GM10248 (cell line): ENCODE data around the gene TMED4.

Source experiments
- CTCF ChIA-PET: fragments of 300-600 bp; sonication (Branson Sonifier 250); formaldehyde crosslinking; extraction: SDS; loops from one replicate; lab custom pipeline; 2021; ENCODE audit warnings: antibody characterized with exemption; lab: Yijun Ruan, JAX
- POLR2A ChIA-PET: fragments of 350-650 bp; sonication (Branson Sonifier 250); formaldehyde crosslinking; extraction: SDS; loops from one replicate; lab custom pipeline; 2020; ENCODE audit warnings: antibody characterized with exemption; lab: Yijun Ruan, JAX
- DNase-seq: peaks from one replicate; pipeline ENCODE4 v3.0.0; 2012; ENCODE audit errors: extremely low spot score
- CTCF ChIP-seq: IDR thresholded peaks from 2 replicates; pipeline ENCODE4 v1.5.1; 2012; ENCODE audit warnings: mild to moderate bottlenecking, low read depth; ENCODE audit errors: extremely low read depth, missing control alignments, control extremely low read depth

Gene TMED4

GRCh38 chr7:44549457-44549856 lies 32.6 kb downstream of the TMED4 start:
- ChIA-PET CTCF (interaction anchor here (0.9 to 3.9 kb wide), 3 partner anchors 14 to 16 kb away, joined by 3 to 18 read pairs (median 5); no protein-coding TSS in a partner anchor), POLR2A (interaction anchor here (1.4 kb wide), 1 partner anchor 15 kb away, joined by 3 read pairs; no protein-coding TSS in a partner anchor)
- no peak for DNase-seq
- no peak for TF ChIP-seq CTCF

GRCh38 chr7:44548893-44549292 lies 33.1 kb downstream of the TMED4 start:
- ChIA-PET POLR2A (interaction anchor here (1.4 kb wide), 1 partner anchor 16 kb away, joined by 3 read pairs; no protein-coding TSS in a partner anchor), CTCF (interaction anchor here (0.9 to 7.2 kb wide), 3 partner anchors 13 to 16 kb away, joined by 3 to 53 read pairs (median 18); no protein-coding TSS in a partner anchor)
- DNase-seq = no peak
- TF ChIP-seq CTCF = no peak

- POLR2A ChIA-PET = interaction anchor here (0.7 to 1.4 kb wide), 2 partner anchors 17 to 310 kb away, joined by 3 read pairs; no protein-coding TSS in a partner anchor
- no peak for DNase-seq
- TF ChIP-seq CTCF = no peak
- CTCF ChIA-PET = interaction anchor here (3.9 to 7.2 kb wide), 2 partner anchors 12 to 17 kb away, joined by 18 to 53 read pairs; no protein-coding TSS in a partner anchor
Observed at GRCh38 chr7:44547536-44548231, 34.3 kb downstream of the TMED4 start.

- TF ChIP-seq CTCF = no peak
- POLR2A ChIA-PET = no interaction called here
- DNase-seq = peak; percentile 18
- CTCF ChIA-PET = interaction anchor here (1.0 to 7.2 kb wide), 4 partner anchors 6 to 23 kb away, joined by 3 to 53 read pairs (median 8); no protein-coding TSS in a partner anchor
Observed at GRCh38 chr7:44541876-44542610, 40.0 kb downstream of the TMED4 start.

GRCh38 chr7:44541028-44541869 lies 40.8 kb downstream of the TMED4 start, which contains the start of gene NPC1L1:
TSS of gene NPC1L1 (minus strand) at chr7:44541330. CDS start at chr7:44541259, 71 bp downstream.
- peak; percentile 17 for DNase-seq
- CTCF ChIA-PET = interaction anchor here (1.2 to 2.7 kb wide), 2 partner anchors 12 to 24 kb away, joined by 3 to 13 read pairs; no protein-coding TSS in a partner anchor
- POLR2A ChIA-PET = no interaction called here
- TF ChIP-seq CTCF = no peak
